Measurements from ENCODE around the gene VMO1.

Gene VMO1

GRCh38 chr17:4740584-4740983 is 45.6 kb downstream of the VMO1 start:
- ChIA-PET POLR2A (no interaction called here), CTCF (no interaction called here)
- DNase-seq (ENCODE audit: extremely low spot score) = no peak

GRCh38 chr17:4740025-4740351 is 46.2 kb downstream of the VMO1 start:
- TF ChIP-seq NFRKB (IDR thresholded peaks at IDR 0.05) = no peak
- TF ChIP-seq ELF4 (IDR thresholded peaks at IDR 0.05) = no peak
- no peak for TF ChIP-seq FOXA1 (IDR thresholded peaks at IDR 0.05)
- TF ChIP-seq HDGF (IDR thresholded peaks at IDR 0.05; ENCODE audit: borderline replicate concordance) = no peak
- TF ChIP-seq TARDBP (IDR thresholded peaks at IDR 0.05) = no peak
- TF ChIP-seq PKNOX1 (IDR thresholded peaks at IDR 0.05) = no peak
- no peak for TF ChIP-seq SP1 (IDR thresholded peaks at IDR 0.05)
- no peak for TF ChIP-seq FOXM1 (IDR thresholded peaks at IDR 0.05; ENCODE audit: borderline replicate concordance)
- no peak for TF ChIP-seq L3MBTL2 (conservative IDR thresholded peaks at IDR 0.05)
- no peak for TF ChIP-seq ZNF384 (IDR thresholded peaks at IDR 0.05)
- no peak for TF ChIP-seq SUZ12 (IDR thresholded peaks at IDR 0.05)
- no peak for TF ChIP-seq ARNT (IDR thresholded peaks at IDR 0.05)
- no peak for TF ChIP-seq CTBP1 (IDR thresholded peaks at IDR 0.05; ENCODE audit: borderline replicate concordance)
- TF ChIP-seq LEF1 (IDR thresholded peaks at IDR 0.05; ENCODE audit: borderline replicate concordance) = no peak
- CTCF ChIA-PET = no interaction called here
- POLR2A ChIA-PET = interaction anchor here (0.6 to 1.2 kb wide), 2 partner anchors 9 to 46 kb away, joined by 3 read pairs; partner anchors contain the start of genes MED11 and VMO1
- DNase-seq (ENCODE audit: extremely low spot score) = no peak

More at GRCh38 chr17:4740584-4740983, 45.6 kb downstream of the VMO1 start:
- TF ChIP-seq FOXM1 (IDR thresholded peaks at IDR 0.05; ENCODE audit: borderline replicate concordance) (no peak), FOXK2 (IDR thresholded peaks at IDR 0.05) (no peak), ELF4 (IDR thresholded peaks at IDR 0.05) (no peak), NFRKB (IDR thresholded peaks at IDR 0.05) (no peak), SUZ12 (IDR thresholded peaks at IDR 0.05) (no peak), SP1 (IDR thresholded peaks at IDR 0.05) (no peak), ZNF384 (IDR thresholded peaks at IDR 0.05) (no peak), CTBP1 (IDR thresholded peaks at IDR 0.05; ENCODE audit: borderline replicate concordance) (no peak), TARDBP (IDR thresholded peaks at IDR 0.05) (no peak), L3MBTL2 (conservative IDR thresholded peaks at IDR 0.05) (no peak), FOXA1 (IDR thresholded peaks at IDR 0.05) (no peak), PKNOX1 (IDR thresholded peaks at IDR 0.05) (no peak), ARNT (IDR thresholded peaks at IDR 0.05) (no peak), BHLHE40 (IDR thresholded peaks at IDR 0.05; ENCODE audit: borderline replicate concordance) (no peak), HDGF (IDR thresholded peaks at IDR 0.05; ENCODE audit: borderline replicate concordance) (no peak), LEF1 (IDR thresholded peaks at IDR 0.05; ENCODE audit: borderline replicate concordance) (no peak)

DNA sequence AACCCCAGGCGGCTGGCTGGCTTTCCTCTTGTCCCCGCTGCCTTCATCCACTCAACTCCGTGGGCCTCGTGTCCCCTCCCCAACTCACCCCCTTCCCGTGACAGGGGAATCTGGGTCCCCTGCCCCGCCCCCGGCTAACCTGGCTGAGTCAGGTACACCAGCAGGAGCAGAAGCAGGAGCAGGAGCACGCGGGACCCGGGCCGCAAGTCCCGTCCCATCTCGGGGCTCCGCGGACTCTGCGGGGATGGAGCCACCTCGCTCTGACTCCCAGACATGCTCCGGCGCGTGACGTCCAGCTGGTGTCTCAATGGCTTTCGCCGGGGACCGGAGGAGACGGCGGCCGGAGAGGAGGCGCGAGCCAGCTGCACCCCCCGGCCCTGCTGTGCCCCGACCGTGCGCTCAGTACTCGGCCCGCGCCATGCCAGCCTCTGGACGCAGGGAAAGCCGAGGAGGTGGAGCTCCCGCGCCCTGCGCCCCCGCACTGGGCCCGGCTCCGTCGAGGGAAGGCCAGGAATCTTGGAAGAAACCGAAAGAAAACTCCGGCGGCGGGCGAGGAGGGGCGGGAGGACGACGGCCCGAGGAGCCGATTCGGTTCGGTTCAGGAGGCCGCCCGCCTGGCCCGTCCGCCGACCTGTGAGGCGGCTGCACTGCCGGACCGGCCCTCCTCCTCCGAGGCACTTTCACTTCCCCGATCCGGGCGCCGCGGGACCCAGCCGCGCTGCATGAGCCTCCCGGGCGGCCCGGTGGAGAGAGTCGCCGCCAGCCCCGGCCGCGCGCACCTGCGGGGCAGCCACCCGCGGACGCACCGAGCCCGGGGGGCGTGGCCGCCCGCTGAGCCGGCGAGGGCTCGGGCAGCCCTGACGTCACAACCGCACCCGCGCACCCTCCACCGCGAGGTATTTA is 46.8 kb downstream of the VMO1 start, which contains the start of the genes CXCL16 and ZMYND15:
CXCL16 (minus strand) TSS at position 807 of the 903 bp plus-strand sequence; CDS start at position 218, 589 bp downstream.
ZMYND15 (plus strand) TSS at position 712 of the 903 bp plus-strand sequence. CDS start 716 bp downstream, outside the sequence.
- POLR2A ChIA-PET = interaction anchor here (0.6 to 1.7 kb wide), 3 partner anchors 8 to 51 kb away, joined by 3 to 6 read pairs (median 3); partner anchors contain the start of genes MED11 and VMO1
- CTCF ChIA-PET = no interaction called here
- DNase-seq (ENCODE audit: extremely low spot score) = peak; percentile 54

DNA sequence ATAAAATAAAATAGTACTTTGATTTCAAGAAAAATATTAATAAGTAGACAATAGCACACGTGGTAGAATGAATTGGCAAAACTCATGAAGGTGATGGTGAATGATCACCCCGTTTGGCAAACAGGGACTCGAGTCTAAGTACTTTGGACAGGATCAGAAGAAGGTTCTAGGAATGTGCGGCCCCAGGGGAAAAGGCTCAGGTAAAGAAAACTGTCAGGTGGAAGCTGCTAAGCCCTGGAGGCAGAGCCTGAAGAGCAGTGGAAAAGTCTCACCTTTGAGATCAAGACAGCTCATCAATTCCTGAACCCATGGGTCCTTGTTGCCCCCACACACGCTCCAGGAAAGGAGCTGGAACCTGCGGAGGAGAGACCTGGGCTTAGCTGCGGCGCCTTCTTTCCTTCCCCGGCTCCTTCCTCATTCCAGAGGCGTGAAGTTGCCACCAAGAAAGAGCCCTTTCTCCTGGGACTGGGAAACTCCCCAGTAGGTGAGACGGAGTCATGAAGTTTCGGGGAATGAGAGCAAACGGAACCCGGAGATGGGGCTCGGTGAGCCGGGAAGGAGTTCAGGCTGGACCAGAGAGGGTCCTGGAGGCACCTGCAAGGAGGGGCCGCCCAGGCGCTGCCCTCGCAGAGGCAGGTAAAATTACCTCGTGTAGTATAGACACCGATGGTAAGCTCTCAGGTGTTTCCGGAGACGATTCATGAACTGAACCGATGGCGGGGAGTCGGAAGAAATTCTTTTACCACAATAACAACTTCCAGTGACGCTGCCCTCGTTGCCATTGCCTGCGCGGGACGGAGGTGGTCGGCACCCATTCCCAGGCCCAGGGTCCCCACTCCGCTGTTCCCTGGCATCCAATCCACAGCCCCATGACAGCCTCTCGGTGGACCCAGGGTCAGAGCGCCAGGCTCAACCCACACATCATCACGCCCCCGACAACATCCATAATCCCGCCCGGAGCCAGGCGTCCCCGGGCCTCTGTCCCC is 47.7 kb downstream of the VMO1 start:
- POLR2A ChIA-PET = interaction anchor here (1.2 to 1.7 kb wide), 2 partner anchors 48 to 52 kb away, joined by 3 to 6 read pairs; partner anchors contain the start of gene VMO1
- DNase-seq (ENCODE audit: extremely low spot score) = no peak

More for the DNA sequence above, 46.8 kb downstream of the VMO1 start, which contains the start of the genes CXCL16 and ZMYND15:
- no peak for TF ChIP-seq SUZ12 (IDR thresholded peaks at IDR 0.05)
- no peak for TF ChIP-seq ARNT (IDR thresholded peaks at IDR 0.05)
- TF ChIP-seq L3MBTL2 (conservative IDR thresholded peaks at IDR 0.05) = peak; percentile 79

More for the DNA sequence above, 47.7 kb downstream of the VMO1 start:
- TF ChIP-seq BHLHE40 (IDR thresholded peaks at IDR 0.05; ENCODE audit: borderline replicate concordance) (no peak), ZNF384 (IDR thresholded peaks at IDR 0.05) (no peak), PKNOX1 (IDR thresholded peaks at IDR 0.05) (no peak), SUZ12 (IDR thresholded peaks at IDR 0.05) (no peak), NFRKB (IDR thresholded peaks at IDR 0.05) (no peak)
- CTCF ChIA-PET = interaction anchor here (0.6 kb wide), 1 partner anchor 52 kb away, joined by 8 read pairs; no protein-coding TSS in a partner anchor

All from HEK293T (cell line).